HFFc6 (cell line): Measurements from ENCODE around the gene PTPRM. TPM values are rescaled to one million over a fixed set of nuclear protein-coding genes. Genes with fewer than 3 reads are reported as not detected.

Experiments
- DNase-seq: peaks from one replicate; pipeline ENCODE4 v3.0.0-alpha.2; 2018
- H3K27ac Mint-ChIP-seq: 2 replicates; pipeline ENCODE4 v1.8.0; 2020; ENCODE audit warnings: mild to moderate bottlenecking, mixed read lengths
- H3K27me3 Mint-ChIP-seq: 2 replicates; pipeline ENCODE4 v1.8.0; 2021; ENCODE audit warnings: mild to moderate bottlenecking, moderate library complexity, mixed read lengths; ENCODE audit not compliant: insufficient read depth
- H3K36me3 Mint-ChIP-seq: 2 replicates; pipeline ENCODE4 v1.8.0; 2021; ENCODE audit warnings: low read depth, mixed read lengths
- H3K4me1 Mint-ChIP-seq: 2 replicates; pipeline ENCODE4 v1.8.0; 2020; ENCODE audit warnings: low read depth, mixed read lengths
- H3K4me3 Mint-ChIP-seq: 2 replicates; pipeline ENCODE4 v1.8.0; 2020; ENCODE audit warnings: mild to moderate bottlenecking, moderate library complexity, mixed read lengths
- H3K9me3 Mint-ChIP-seq: 2 replicates; pipeline ENCODE4 v1.8.0; 2020; ENCODE audit warnings: mild to moderate bottlenecking, mixed read lengths
- CTCF ChIP-seq: fragments of 200-600 bp; sonication (generic); IDR thresholded peaks from 2 replicates; pipeline ENCODE4 v1.5.0; 2021; ENCODE audit warnings: antibody characterized with exemption, mild to moderate bottlenecking
- long read RNA-seq: library from polyadenylated mRNA; unstranded; transcript quantifications from one replicate; pipeline ENCODE4 v2.0.0, GENCODE V29; 2019
- total RNA-seq, 6 experiments: library from RNA; stranded (reverse); fragmentation: NEBNext Ultra II Directional; extraction: Animal tissue kit (Norgen Biotek cat#: 25700); gene quantifications; 2 replicates in 1 of 6; 3 replicates in 5 of 6; pipeline ENCODE4 v1.2.3, GENCODE V29; 2021

Gene PTPRM
- total RNA-seq, result 10 to 100 TPM; 39.4 to 49.8 (median 43.8) TPM
- long read RNA-seq, partial matches to known transcripts, result 10 of 20 reads
- long read RNA-seq, other reads (novel, unspliced or antisense), result 10 of 20 reads

- peak; percentile 34 for TF ChIP-seq CTCF
- H3K27ac Mint-ChIP-seq, result peak within 1 kb of the TSS; percentile 81
- peak; percentile 64 for DNase-seq
These were observed at the start of gene PTPRM for GRCh38 chr18:7566567-7567473. Gene PTPRM (plus strand): TSS chr18:7567316. CDS start chr18:7567819, 503 bp downstream.

DNA sequence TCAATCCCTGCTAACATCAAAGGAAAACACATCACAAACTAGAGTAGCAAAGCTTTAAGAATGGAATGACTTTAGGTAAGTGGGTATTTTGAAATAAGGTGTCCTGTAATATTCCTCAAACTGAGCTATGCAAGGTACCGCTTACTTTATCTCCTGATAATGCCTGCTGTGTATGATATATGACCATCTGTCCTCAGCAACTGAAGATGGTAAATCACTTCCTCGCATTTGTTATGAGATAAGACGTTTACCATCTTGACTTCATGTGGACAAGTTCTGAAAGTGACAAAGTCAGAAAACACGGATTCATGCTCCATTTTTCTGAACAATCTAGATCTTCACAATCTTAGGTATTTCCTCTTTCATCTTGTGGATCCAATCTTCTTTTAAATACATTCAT lies 49.3 kb upstream of the PTPRM start:
- H3K27ac Mint-ChIP-seq, result no peak overlapping the region
- no peaks in the 10 kb centered on the region for H3K36me3 Mint-ChIP-seq
- peaks cover 9% of the 10 kb centered on the region for H3K27me3 Mint-ChIP-seq
- no peak for DNase-seq
- H3K9me3 Mint-ChIP-seq, result no peaks in the 10 kb centered on the region
- H3K4me3 Mint-ChIP-seq, result no peak overlapping the region
- TF ChIP-seq CTCF, result no peak
- H3K4me1 Mint-ChIP-seq, result no peaks in the 10 kb centered on the region

More at GRCh38 chr18:7566567-7567473, at the start of gene PTPRM:
- Mint-ChIP-seq H3K27me3 (peaks cover 3% of the 10 kb centered on the region; the same call in 1 of the 2 replicates), H3K36me3 (peaks cover 11% of the 10 kb centered on the region), H3K4me3 (peak within 1 kb of the TSS; percentile 92), H3K4me1 (peaks cover 48% of the 10 kb centered on the region), H3K9me3 (no peaks in the 10 kb centered on the region; the same call in 1 of the 2 replicates)

- Mint-ChIP-seq H3K9me3 (no peaks in the 10 kb centered on the region), H3K4me1 (no peaks in the 10 kb centered on the region), H3K36me3 (no peaks in the 10 kb centered on the region), H3K27ac (no peak overlapping the region), H3K4me3 (no peak overlapping the region), H3K27me3 (peaks cover 9% of the 10 kb centered on the region)
- no peak for DNase-seq
- no peak for TF ChIP-seq CTCF
These were observed 46.8 kb upstream of the PTPRM start for GRCh38 chr18:7520200-7520785.

GRCh38 chr18:7521226-7521856 lies 45.8 kb upstream of the PTPRM start:
- Mint-ChIP-seq H3K4me1 (no peaks in the 10 kb centered on the region), H3K9me3 (no peaks in the 10 kb centered on the region), H3K27ac (no peak overlapping the region), H3K36me3 (no peaks in the 10 kb centered on the region), H3K27me3 (peaks cover 13% of the 10 kb centered on the region), H3K4me3 (no peak overlapping the region)
- TF ChIP-seq CTCF, result no peak
- no peak for DNase-seq

- no peak overlapping the region for H3K27ac Mint-ChIP-seq
- H3K4me1 Mint-ChIP-seq, result no peaks in the 10 kb centered on the region
- no peak overlapping the region for H3K4me3 Mint-ChIP-seq
- TF ChIP-seq CTCF, result no peak
- DNase-seq, result no peak
- H3K9me3 Mint-ChIP-seq, result no peaks in the 10 kb centered on the region
- no peaks in the 10 kb centered on the region for H3K36me3 Mint-ChIP-seq
- peaks cover 15% of the 10 kb centered on the region for H3K27me3 Mint-ChIP-seq
These were observed 43.3 kb upstream of the PTPRM start for GRCh38 chr18:7523772-7524171.
